Choroid plexus epithelial cell (primary cell): Measurements from ENCODE around the gene ZG16.

Experiments
- DNase-seq: peaks from one replicate; pipeline ENCODE4 v3.0.0-alpha.2; 2010; ENCODE audit warnings: low read depth
- H3K4me3 ChIP-seq: 2 replicates; pipeline ENCODE4 v1.5.1; 2011; ENCODE audit warnings: low read depth, mild to moderate bottlenecking, control low read depth, low read length, moderate library complexity
- TF ChIP-seq, protein P1 (sequence below): conservative IDR thresholded peaks from 2 replicates; pipeline ENCODE4 v1.5.1; 2011; ENCODE audit warnings: low read depth, mild to moderate bottlenecking, control low read depth, inconsistent platforms, low read length, moderate library complexity

ZG16 gene

DNA sequence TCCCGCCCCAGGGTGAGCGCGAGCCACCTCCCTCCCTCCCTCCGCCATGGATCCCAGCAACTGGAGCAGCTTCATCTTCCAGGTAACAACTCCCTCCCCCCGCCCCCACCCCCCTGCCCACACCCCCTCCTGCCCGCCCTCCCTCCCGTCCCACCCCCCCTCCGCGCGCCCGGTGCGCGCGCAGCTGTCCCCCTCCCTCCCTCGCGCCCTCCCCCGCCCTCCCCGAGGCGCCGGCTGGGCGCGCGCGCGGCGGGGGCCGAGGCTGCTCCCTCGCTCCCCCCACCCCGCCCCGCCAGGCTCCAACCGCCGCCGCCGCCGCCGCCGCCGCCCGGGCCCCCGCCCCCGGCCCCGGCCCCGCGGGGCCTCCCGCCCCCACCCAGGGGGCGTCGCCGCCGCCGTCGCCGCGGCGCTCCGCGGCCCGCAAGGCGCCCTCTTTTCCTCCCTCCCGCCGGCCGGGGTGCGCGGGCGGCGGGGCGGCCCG, 28.1 kb downstream of the ZG16 start, which contains the start of gene MAZ:
Gene MAZ, plus strand, starts transcription at position 431 of the 481 bp plus-strand sequence. CDS start 173 bp downstream, outside the sequence.
- TF ChIP-seq, protein P1, sequence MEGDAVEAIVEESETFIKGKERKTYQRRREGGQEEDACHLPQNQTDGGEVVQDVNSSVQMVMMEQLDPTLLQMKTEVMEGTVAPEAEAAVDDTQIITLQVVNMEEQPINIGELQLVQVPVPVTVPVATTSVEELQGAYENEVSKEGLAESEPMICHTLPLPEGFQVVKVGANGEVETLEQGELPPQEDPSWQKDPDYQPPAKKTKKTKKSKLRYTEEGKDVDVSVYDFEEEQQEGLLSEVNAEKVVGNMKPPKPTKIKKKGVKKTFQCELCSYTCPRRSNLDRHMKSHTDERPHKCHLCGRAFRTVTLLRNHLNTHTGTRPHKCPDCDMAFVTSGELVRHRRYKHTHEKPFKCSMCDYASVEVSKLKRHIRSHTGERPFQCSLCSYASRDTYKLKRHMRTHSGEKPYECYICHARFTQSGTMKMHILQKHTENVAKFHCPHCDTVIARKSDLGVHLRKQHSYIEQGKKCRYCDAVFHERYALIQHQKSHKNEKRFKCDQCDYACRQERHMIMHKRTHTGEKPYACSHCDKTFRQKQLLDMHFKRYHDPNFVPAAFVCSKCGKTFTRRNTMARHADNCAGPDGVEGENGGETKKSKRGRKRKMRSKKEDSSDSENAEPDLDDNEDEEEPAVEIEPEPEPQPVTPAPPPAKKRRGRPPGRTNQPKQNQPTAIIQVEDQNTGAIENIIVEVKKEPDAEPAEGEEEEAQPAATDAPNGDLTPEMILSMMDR, result no peak

DNA sequence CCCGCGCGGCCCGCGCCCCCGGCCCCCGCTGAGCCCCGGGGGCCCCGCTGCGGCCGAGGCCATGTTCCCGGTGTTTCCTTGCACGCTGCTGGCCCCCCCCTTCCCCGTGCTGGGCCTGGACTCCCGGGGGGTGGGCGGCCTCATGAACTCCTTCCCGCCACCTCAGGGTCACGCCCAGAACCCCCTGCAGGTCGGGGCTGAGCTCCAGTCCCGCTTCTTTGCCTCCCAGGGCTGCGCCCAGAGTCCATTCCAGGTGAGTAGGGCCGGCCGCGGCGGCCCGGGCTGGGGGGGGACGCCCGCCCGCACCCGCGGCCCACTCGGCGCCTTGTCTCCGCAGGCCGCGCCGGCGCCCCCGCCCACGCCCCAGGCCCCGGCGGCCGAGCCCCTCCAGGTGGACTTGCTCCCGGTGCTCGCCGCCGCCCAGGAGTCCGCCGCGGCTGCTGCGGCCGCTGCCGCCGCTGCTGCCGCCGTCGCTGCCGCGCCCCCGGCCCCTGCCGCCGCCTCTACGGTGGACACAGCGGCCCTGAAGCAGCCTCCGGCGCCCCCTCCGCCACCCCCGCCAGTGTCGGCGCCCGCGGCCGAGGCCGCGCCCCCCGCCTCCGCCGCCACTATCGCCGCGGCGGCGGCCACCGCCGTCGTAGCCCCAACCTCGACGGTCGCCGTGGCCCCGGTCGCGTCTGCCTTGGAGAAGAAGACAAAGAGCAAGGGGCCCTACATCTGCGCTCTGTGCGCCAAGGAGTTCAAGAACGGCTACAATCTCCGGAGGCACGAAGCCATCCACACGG, 28.8 kb downstream of the ZG16 start:
- H3K4me3 ChIP-seq, result peak overlapping the region; percentile 73
- DNase-seq, result peak; percentile 58
- TF ChIP-seq, protein P1, result no peak

More for the DNA sequence above, 28.1 kb downstream of the ZG16 start, which contains the start of gene MAZ:
- H3K4me3 ChIP-seq, result peak within 1 kb of the TSS; percentile 86
- no peak for DNase-seq

DNA sequence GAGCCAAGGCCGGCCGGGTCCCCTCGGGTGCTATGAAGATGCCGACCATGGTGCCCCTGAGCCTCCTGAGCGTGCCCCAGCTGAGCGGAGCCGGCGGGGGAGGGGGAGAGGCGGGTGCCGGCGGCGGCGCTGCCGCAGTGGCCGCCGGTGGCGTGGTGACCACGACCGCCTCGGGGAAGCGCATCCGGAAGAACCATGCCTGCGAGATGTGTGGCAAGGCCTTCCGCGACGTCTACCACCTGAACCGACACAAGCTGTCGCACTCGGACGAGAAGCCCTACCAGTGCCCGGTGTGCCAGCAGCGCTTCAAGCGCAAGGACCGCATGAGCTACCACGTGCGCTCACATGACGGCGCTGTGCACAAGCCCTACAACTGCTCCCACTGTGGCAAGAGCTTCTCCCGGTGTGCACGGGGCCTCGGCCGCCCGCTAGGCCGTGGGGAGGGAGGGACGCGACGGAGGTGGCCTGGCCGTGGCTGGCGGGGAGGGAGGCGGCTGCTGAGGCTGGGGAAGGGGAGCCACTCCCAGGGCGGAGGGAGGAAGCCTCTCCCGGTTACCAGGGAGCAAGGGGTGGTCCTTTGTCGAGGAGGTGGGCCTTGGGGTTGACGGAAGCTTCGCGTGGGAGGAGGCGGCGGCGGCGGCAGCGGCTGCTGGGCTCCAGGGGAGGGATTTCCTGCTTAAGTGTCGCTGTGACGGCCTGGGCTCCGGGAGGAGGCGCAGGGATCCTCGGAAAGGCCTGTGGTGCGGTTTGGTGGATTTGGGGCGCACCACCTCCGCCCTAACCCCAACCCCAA, 29.6 kb downstream of the ZG16 start:
- peak; percentile 95 for DNase-seq
- peak overlapping the region; percentile 73 for H3K4me3 ChIP-seq
- TF ChIP-seq, protein P1, result peak; percentile 46

DNA sequence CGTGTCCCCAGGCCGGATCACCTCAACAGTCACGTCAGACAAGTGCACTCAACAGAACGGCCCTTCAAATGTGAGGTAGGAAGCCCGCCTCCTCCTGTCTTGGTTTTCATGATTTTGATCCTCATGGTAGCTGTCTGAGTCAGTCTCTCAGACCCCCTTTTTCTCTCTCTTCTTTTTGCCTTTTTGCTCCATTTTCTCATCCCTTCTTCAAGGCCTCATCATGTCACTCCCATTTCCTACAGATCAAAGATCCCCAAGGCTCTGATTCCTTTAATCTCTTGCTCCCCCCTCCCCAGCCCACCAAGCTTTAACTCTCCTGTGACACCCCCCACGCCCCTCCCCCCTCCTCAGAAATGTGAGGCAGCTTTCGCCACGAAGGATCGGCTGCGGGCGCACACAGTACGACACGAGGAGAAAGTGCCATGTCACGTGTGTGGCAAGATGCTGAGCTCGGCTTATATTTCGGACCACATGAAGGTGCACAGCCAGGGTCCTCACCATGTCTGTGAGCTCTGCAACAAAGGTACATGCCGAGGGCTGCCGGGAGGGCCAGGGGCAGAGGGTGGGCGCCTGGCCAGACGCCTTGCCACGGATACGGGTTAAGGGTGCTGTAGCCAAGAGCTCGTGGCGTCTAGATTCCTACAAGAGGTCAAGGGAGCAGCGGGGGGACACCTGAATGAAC, 30.3 kb downstream of the ZG16 start:
- no peak for DNase-seq
- peak overlapping the region; percentile 73 for H3K4me3 ChIP-seq
- TF ChIP-seq, protein P1, result no peak

DNA sequence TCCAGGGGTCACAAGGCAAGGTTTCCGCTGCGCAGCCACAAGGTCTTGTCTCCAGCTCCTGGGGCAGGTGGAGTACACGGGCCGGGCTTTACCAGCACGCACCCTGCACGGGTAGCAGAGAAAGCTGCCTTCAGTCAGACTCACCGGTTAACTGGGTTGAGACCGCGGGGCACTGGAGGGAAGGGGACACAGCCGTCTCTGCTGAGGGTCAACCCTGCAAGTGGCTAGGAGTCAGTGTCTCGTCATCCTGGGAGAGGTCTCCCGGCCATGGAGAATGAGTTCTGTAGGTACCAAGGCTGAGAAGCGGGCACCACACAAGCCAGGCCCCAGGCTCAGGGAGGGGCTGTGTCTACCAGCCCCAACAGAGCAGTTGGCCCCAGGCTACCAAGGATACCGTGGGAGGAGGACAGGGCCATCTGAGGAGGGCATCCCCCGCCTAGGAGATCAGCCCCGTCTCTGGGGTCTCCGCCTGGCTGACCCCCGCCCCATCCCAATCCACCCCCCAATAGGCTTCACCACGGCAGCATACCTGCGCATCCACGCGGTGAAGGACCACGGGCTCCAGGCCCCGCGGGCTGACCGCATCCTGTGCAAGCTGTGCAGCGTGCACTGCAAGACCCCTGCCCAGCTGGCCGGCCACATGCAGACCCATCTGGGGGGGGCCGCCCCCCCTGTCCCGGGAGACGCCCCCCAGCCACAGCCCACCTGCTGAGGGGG, 31.1 kb downstream of the ZG16 start:
- TF ChIP-seq, protein P1, result no peak
- no peak for DNase-seq
- peak overlapping the region; percentile 73 for H3K4me3 ChIP-seq
